SK-N-SH treated with all-trans-retinoic acid at 6 μM for 48 hours (cell line): Measurements from ENCODE around the gene RTRAF.

ENCODE experiments used
- ATAC-seq: fragments of 200-7000 bp; cut with Tn5 transposase; 3 replicates; pipeline ENCODE4 v1.9.1; 2020; ENCODE audit warnings: mild to moderate bottlenecking, moderate library complexity
- ARNTL ChIP-seq: fragments of 450-650 bp; formaldehyde crosslinking; IDR thresholded peaks from 2 replicates; pipeline ENCODE4 v1.5.0; 2020; ENCODE audit warnings: low read depth, mild to moderate bottlenecking, moderate library complexity, borderline replicate concordance
- BACH2 ChIP-seq: fragments of 250-450 bp; sonication (Bioruptor Pico); IDR thresholded peaks from 2 replicates; pipeline ENCODE4 v1.9.0; 2021; ENCODE audit warnings: mild to moderate bottlenecking, borderline replicate concordance
- CREB5 ChIP-seq: fragments of 250-450 bp; sonication (Bioruptor Pico); IDR thresholded peaks from 2 replicates; pipeline ENCODE4 v1.5.1; 2020; ENCODE audit warnings: low read depth, mild to moderate bottlenecking, moderate library complexity
- CSDC2 ChIP-seq: fragments of 250-450 bp; sonication (Bioruptor Pico); IDR thresholded peaks from 2 replicates; pipeline ENCODE4 v1.5.0; 2020; ENCODE audit warnings: mild to moderate bottlenecking, moderate library complexity
- CSRNP3 ChIP-seq: fragments of 250-450 bp; sonication (Bioruptor Pico); IDR thresholded peaks from 2 replicates; pipeline ENCODE4 v1.5.1; 2021; ENCODE audit warnings: mild to moderate bottlenecking, moderate library complexity
- ESRRG ChIP-seq: fragments of 250-450 bp; sonication (Bioruptor Pico); IDR thresholded peaks from 2 replicates; pipeline ENCODE4 v1.6.1; 2021; ENCODE audit warnings: mild to moderate bottlenecking
- GLIS3 ChIP-seq: fragments of 250-450 bp; sonication (Bioruptor Pico); IDR thresholded peaks from 2 replicates; pipeline ENCODE4 v1.5.0; 2020; ENCODE audit warnings: mild to moderate bottlenecking, moderate library complexity
- ISL1 ChIP-seq: fragments of 250-450 bp; sonication (Bioruptor Pico); IDR thresholded peaks from 2 replicates; pipeline ENCODE4 v2.1.2; 2022; ENCODE audit warnings: mild to moderate bottlenecking, moderate library complexity
- OSR1 ChIP-seq: fragments of 250-450 bp; sonication (Bioruptor Pico); IDR thresholded peaks from 2 replicates; pipeline ENCODE4 v1.8.0; 2022; ENCODE audit warnings: moderate library complexity, mild to moderate bottlenecking, inconsistent platforms
- PATZ1 ChIP-seq: fragments of 250-450 bp; sonication (Bioruptor Pico); IDR thresholded peaks from 2 replicates; pipeline ENCODE4 v1.8.0; 2020; ENCODE audit warnings: mild to moderate bottlenecking, moderate library complexity, borderline replicate concordance
- PPARA ChIP-seq: fragments of 250-450 bp; sonication (Bioruptor Pico); IDR thresholded peaks from 2 replicates; pipeline ENCODE4 v1.5.0; 2020; ENCODE audit warnings: mild to moderate bottlenecking, borderline replicate concordance
- RARB ChIP-seq: fragments of 250-450 bp; sonication (Bioruptor Pico); IDR thresholded peaks from 2 replicates; pipeline ENCODE4 v1.8.0; 2021; ENCODE audit warnings: mild to moderate bottlenecking, moderate library complexity
- SNAI2 ChIP-seq: fragments of 250-450 bp; sonication (Bioruptor Pico); IDR thresholded peaks from 2 replicates; pipeline ENCODE4 v1.5.0; 2020; ENCODE audit warnings: mild to moderate bottlenecking, moderate library complexity
- TCF4 ChIP-seq: fragments of 250-450 bp; sonication (Bioruptor Pico); IDR thresholded peaks from 2 replicates; pipeline ENCODE4 v1.8.0; 2021; ENCODE audit warnings: mild to moderate bottlenecking, moderate library complexity, borderline replicate concordance
- TOX ChIP-seq: fragments of 250-450 bp; sonication (Bioruptor Pico); IDR thresholded peaks from 2 replicates; pipeline ENCODE4 v1.8.0; 2021; ENCODE audit warnings: mild to moderate bottlenecking, moderate library complexity, borderline replicate concordance
- TSHZ2 ChIP-seq: fragments of 250-450 bp; sonication (Bioruptor Pico); IDR thresholded peaks from 2 replicates; pipeline ENCODE4 v1.5.0; 2020; ENCODE audit warnings: mild to moderate bottlenecking, moderate library complexity
- ZC3H10 ChIP-seq: fragments of 250-450 bp; sonication (Bioruptor Pico); IDR thresholded peaks from 2 replicates; pipeline ENCODE4 v1.5.1; 2021; ENCODE audit warnings: mild to moderate bottlenecking, moderate library complexity
- ZFP3 ChIP-seq: fragments of 250-450 bp; sonication (Bioruptor Pico); IDR thresholded peaks from 2 replicates; pipeline ENCODE4 v1.5.0; 2020; ENCODE audit warnings: mild to moderate bottlenecking, moderate library complexity
- ZFP30 ChIP-seq: fragments of 450-650 bp; formaldehyde crosslinking; IDR thresholded peaks from 2 replicates; pipeline ENCODE4 v1.5.0; 2022; ENCODE audit warnings: mild to moderate bottlenecking, moderate library complexity
- ZNF565 ChIP-seq: fragments of 450-650 bp; formaldehyde crosslinking; conservative IDR thresholded peaks from 2 replicates; pipeline ENCODE4 v1.5.0; 2020; ENCODE audit warnings: low read depth, mild to moderate bottlenecking, moderate library complexity
- ZNF70 ChIP-seq: fragments of 450-650 bp; formaldehyde crosslinking; IDR thresholded peaks from 2 replicates; pipeline ENCODE4 v1.5.0; 2020; ENCODE audit warnings: mild to moderate bottlenecking, moderate library complexity
- ZNF8 ChIP-seq: fragments of 450-650 bp; formaldehyde crosslinking; IDR thresholded peaks from 2 replicates; pipeline ENCODE4 v1.5.0; 2020; ENCODE audit warnings: mild to moderate bottlenecking, moderate library complexity

The RTRAF gene

GRCh38 chr14:51998348-51998747, 9.0 kb downstream of the RTRAF start:
- ATAC-seq: no peak

GRCh38 chr14:51999084-51999483, 9.7 kb downstream of the RTRAF start:
- TF ChIP-seq CREB5 (peak; percentile 92), TSHZ2 (CRISPR knock-in tag) (no peak), ZC3H10 (CRISPR knock-in tag) (0 out of 2 replicates have a peak, but pooled peaks have one; percentile 58), ISL1 (CRISPR knock-in tag) (peak; percentile 78), ARNTL (CRISPR knock-in tag) (no peak), ZFP30 (no peak), ZNF8 (no peak), BACH2 (CRISPR knock-in tag) (no peak)
- ATAC-seq: peak; percentile 47; the same call in 2 of the 3 replicates

More at GRCh38 chr14:51998348-51998747, 9.0 kb downstream of the RTRAF start:
- no peak for TF ChIP-seq ZNF565 (CRISPR knock-in tag)
- no peak for TF ChIP-seq CREB5
- no peak for TF ChIP-seq GLIS3 (CRISPR knock-in tag)
- TF ChIP-seq BACH2 (CRISPR knock-in tag): no peak
- no peak for TF ChIP-seq ZFP3 (CRISPR knock-in tag)
- no peak for TF ChIP-seq ZFP30
- no peak for TF ChIP-seq ZC3H10 (CRISPR knock-in tag)
- TF ChIP-seq TSHZ2 (CRISPR knock-in tag): no peak
- no peak for TF ChIP-seq SNAI2 (CRISPR knock-in tag)
- TF ChIP-seq CSRNP3 (CRISPR knock-in tag): no peak
- TF ChIP-seq RARB (CRISPR knock-in tag): no peak
- no peak for TF ChIP-seq TCF4 (CRISPR knock-in tag)
- TF ChIP-seq PATZ1 (CRISPR knock-in tag): no peak
- TF ChIP-seq CSDC2 (CRISPR knock-in tag): no peak
- no peak for TF ChIP-seq PPARA
- no peak for TF ChIP-seq ESRRG (CRISPR knock-in tag)
- TF ChIP-seq ZNF70 (CRISPR knock-in tag): no peak
- no peak for TF ChIP-seq ZNF8
- no peak for TF ChIP-seq OSR1 (CRISPR knock-in tag)
- TF ChIP-seq TOX (CRISPR knock-in tag): no peak
